PFSK-1 (cell line): ENCODE data around the gene TNFSF13.
A peak's percentile ranks its signal among the peaks of the same experiment; 100 is the strongest.

ENCODE experiments used
- FOXP2 ChIP-seq: optimal IDR thresholded peaks from 2 replicates; pipeline ENCODE3; 2011; ENCODE audit warnings: borderline replicate concordance, control low read depth, inconsistent platforms; ENCODE audit not compliant: insufficient read depth; ENCODE audit errors: extremely low read length, extremely low read depth
- POLR2AphosphoS5 ChIP-seq: IDR thresholded peaks from 2 replicates; pipeline ENCODE4 v1.6.1; 2012; ENCODE audit warnings: low read depth, mild to moderate bottlenecking, control low read depth, low read length, moderate library complexity
- REST ChIP-seq, 2 experiments: IDR thresholded peaks; 2 replicates each; pipeline versions ENCODE4 v1.6.1 to v1.8.0; 2011 to 2012; ENCODE audit warnings: low read depth in 2 of 2, low read length in 2 of 2, control low read depth in 1 of 2, inconsistent platforms in 1 of 2, mild to moderate bottlenecking in 1 of 2, moderate library complexity in 1 of 2; ENCODE audit not compliant: insufficient read depth in 1 of 2
- SIN3A ChIP-seq: IDR thresholded peaks from 2 replicates; pipeline ENCODE4 v1.6.1; 2012; ENCODE audit warnings: mild to moderate bottlenecking, low read length, moderate library complexity, borderline replicate concordance; ENCODE audit not compliant: insufficient read depth
- TAF1 ChIP-seq: IDR thresholded peaks from 2 replicates; pipeline ENCODE4 v1.6.1; 2012; ENCODE audit warnings: low read length, control low read depth, borderline replicate concordance; ENCODE audit not compliant: insufficient read depth

Gene TNFSF13

GRCh38 chr17:7560172-7561027, 1.9 kb downstream of the TNFSF13 start:
- no peak for TF ChIP-seq TAF1
- TF ChIP-seq POLR2AphosphoS5 = 0 out of 2 replicates have a peak, but pooled peaks have one; percentile 7
- TF ChIP-seq REST (IDR thresholded peaks at IDR 0.05; ENCODE audit: insufficient read depth in 1 of 2, low read depth in 2 of 2, low read length in 2 of 2) = no peak
- no peak for TF ChIP-seq FOXP2
- TF ChIP-seq SIN3A = no peak

- no peak for TF ChIP-seq REST (IDR thresholded peaks at IDR 0.05; ENCODE audit: insufficient read depth in 1 of 2, low read depth in 2 of 2, low read length in 2 of 2)
- peak; percentile 25 for TF ChIP-seq FOXP2
- no peak for TF ChIP-seq POLR2AphosphoS5
- TF ChIP-seq SIN3A = 0 out of 2 replicates have a peak, but pooled peaks have one; percentile 48
- TF ChIP-seq TAF1 = no peak; the same call in 1 of the 2 replicates
Measured at GRCh38 chr17:7561028-7561575, 2.6 kb downstream of the TNFSF13 start.

DNA sequence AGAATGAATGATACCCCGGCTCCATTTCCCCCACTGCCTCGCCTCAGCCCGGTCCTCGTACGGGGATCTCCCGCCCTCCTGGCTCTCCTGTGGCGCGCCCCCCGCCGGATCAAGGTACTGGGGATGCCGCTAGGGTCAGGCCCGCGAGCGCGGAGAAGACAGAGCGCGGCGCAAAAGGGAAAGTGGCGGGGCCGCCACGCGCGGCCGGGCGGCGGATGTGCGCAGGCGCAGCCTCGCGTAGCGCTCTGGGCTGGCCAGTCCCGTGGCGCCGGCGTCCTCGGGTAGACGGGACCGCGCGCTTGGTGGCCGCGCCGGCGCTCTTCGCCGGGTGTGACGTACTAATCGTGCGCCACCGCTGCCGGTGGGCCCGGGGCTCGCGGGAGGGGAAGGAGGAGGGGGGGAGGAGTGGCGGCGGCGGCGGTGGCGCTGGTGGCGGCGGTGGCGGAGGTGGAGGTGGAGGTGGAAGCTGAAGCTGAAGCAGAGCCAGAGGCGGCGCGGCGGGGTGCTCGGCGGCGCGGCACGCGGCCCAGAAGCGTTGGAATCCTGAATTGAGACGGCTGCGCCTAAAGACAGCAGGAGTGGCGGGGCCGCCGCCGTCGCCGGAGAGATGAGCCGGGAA, 3.1 kb downstream of the TNFSF13 start, which contains the start of gene SENP3:
TSS of gene SENP3 (plus strand) at position 331 of the 619 bp plus-strand sequence. CDS start 1,158 bp downstream, outside the sequence.
- peak; percentile 81 for TF ChIP-seq FOXP2
- TF ChIP-seq TAF1 = no peak
- peak; percentile 45; the same call in 1 of the 2 replicates for TF ChIP-seq POLR2AphosphoS5

GRCh38 chr17:7562208-7562605, 3.7 kb downstream of the TNFSF13 start:
- TF ChIP-seq FOXP2 = no peak
- no peak for TF ChIP-seq POLR2AphosphoS5
- no peak for TF ChIP-seq TAF1
- TF ChIP-seq REST (IDR thresholded peaks at IDR 0.05; ENCODE audit: insufficient read depth in 1 of 2, low read depth in 2 of 2, low read length in 2 of 2) = no peak
- no peak for TF ChIP-seq SIN3A

GRCh38 chr17:7563115-7563869, 4.7 kb downstream of the TNFSF13 start:
- TF ChIP-seq TAF1 = no peak
- no peak for TF ChIP-seq POLR2AphosphoS5
- TF ChIP-seq FOXP2 = no peak
- TF ChIP-seq REST (IDR thresholded peaks at IDR 0.05; ENCODE audit: insufficient read depth in 1 of 2, low read depth in 2 of 2, low read length in 2 of 2) = no peak
- TF ChIP-seq SIN3A = no peak
